Breast epithelium (tissue), 4 donors: Measurements from ENCODE around the gene RXFP1. TPM values are rescaled to one million over a fixed set of nuclear protein-coding genes. Genes with fewer than 3 reads are reported as not detected.

Experiments
- DNase-seq, 2 donors: peaks; one replicate each; pipeline ENCODE4 v3.0.0-alpha.2; 2019; ENCODE audit warnings: low spot score in 2 of 2
- H3K27ac ChIP-seq, 2 donors: fragments of 200-600 bp; sonication (generic) in 1 of 2; one replicate each; pipeline ENCODE4 v1.5.1; 2016 to 2019; ENCODE audit warnings: mild to moderate bottlenecking in 1 of 2
- H3K27me3 ChIP-seq, 2 donors: fragments of 200-600 bp; sonication (generic) in 1 of 2; one replicate each; pipeline versions ENCODE4 v1.5.1 to v1.6.0; 2017 to 2019; ENCODE audit warnings: control low read depth in 1 of 2, mild to moderate bottlenecking in 1 of 2
- H3K36me3 ChIP-seq: fragments of 200-600 bp; one replicate; pipeline ENCODE4 v1.5.1; 2019
- H3K4me1 ChIP-seq, 2 donors: fragments of 200-600 bp; sonication (generic); one replicate each; pipeline ENCODE4 v1.5.1; 2016 to 2019; ENCODE audit warnings: control low read depth in 1 of 2
- H3K4me3 ChIP-seq, 3 donors: fragments of 200-600 bp; sonication (generic); 1 replicate in 2 of 3; 2 replicates in 1 of 3; pipeline ENCODE4 v1.5.1; 2016 to 2019; ENCODE audit warnings: mild to moderate bottlenecking in 3 of 3, moderate library complexity in 2 of 3
- H3K9me3 ChIP-seq, 2 donors: fragments of 200-600 bp; sonication (generic) in 1 of 2; one replicate each; pipeline ENCODE4 v1.5.1; 2016 to 2019; ENCODE audit warnings: control low read depth in 1 of 2
- POLR2A ChIP-seq: fragments of 450-650 bp; IDR thresholded peaks from one replicate; pipeline ENCODE4 v1.6.1; 2016; ENCODE audit warnings: antibody characterized with exemption, mild to moderate bottlenecking, moderate library complexity
- POLR2AphosphoS5 ChIP-seq, 3 donors: sonication (generic); formaldehyde crosslinking; IDR thresholded peaks; one replicate each; pipeline ENCODE4 v1.6.1; 2017; ENCODE audit warnings: antibody characterized with exemption in 3 of 3
- intact Hi-C: fragments of 100-400 bp; cut with DNase I; formaldehyde crosslinking; loops from one replicate; pipeline ENCODE4 v1.15.1; 2023; ENCODE audit warnings: low total_unique reads
- total RNA-seq, 3 donors: library from RNA; depleted of rRNA; stranded (reverse); fragments of >200 nt; gene quantifications; one replicate each; pipeline ENCODE4 v1.1.0, GENCODE V29; 2016
- TF ChIP-seq, protein P1 (sequence below), 3 donors: fragments of 450-650 bp; IDR thresholded peaks; one replicate each; pipeline ENCODE4 v1.5.1; 2016 to 2017; ENCODE audit warnings: antibody characterized with exemption in 3 of 3, mild to moderate bottlenecking in 3 of 3, moderate library complexity in 3 of 3

Gene RXFP1
- total RNA-seq, 3 donors from 2014 or later, result 0.15 TPM; not detected in 2

GRCh38 chr4:158630893-158631292, 109.2 kb downstream of the RXFP1 start:
- Histone ChIP-seq H3K4me1 (no peaks in the 10 kb centered on the region), H3K9me3 (no peaks in the 10 kb centered on the region), H3K27me3 (no peaks in the 10 kb centered on the region), H3K4me3 (no peak overlapping the region), H3K36me3 (no peaks in the 10 kb centered on the region), H3K27ac (no peak overlapping the region)
- DNase-seq, result no peak
- intact Hi-C loops, result loop anchor here (2.0 kb wide), 1 partner anchor 22 kb away; no protein-coding TSS in a partner anchor
- no peak for TF ChIP-seq POLR2AphosphoS5 (IDR thresholded peaks at IDR 0.05)
- no peak for TF ChIP-seq POLR2A
- TF ChIP-seq, protein P1, sequence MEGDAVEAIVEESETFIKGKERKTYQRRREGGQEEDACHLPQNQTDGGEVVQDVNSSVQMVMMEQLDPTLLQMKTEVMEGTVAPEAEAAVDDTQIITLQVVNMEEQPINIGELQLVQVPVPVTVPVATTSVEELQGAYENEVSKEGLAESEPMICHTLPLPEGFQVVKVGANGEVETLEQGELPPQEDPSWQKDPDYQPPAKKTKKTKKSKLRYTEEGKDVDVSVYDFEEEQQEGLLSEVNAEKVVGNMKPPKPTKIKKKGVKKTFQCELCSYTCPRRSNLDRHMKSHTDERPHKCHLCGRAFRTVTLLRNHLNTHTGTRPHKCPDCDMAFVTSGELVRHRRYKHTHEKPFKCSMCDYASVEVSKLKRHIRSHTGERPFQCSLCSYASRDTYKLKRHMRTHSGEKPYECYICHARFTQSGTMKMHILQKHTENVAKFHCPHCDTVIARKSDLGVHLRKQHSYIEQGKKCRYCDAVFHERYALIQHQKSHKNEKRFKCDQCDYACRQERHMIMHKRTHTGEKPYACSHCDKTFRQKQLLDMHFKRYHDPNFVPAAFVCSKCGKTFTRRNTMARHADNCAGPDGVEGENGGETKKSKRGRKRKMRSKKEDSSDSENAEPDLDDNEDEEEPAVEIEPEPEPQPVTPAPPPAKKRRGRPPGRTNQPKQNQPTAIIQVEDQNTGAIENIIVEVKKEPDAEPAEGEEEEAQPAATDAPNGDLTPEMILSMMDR (IDR thresholded peaks at IDR 0.05), result no peak

DNA sequence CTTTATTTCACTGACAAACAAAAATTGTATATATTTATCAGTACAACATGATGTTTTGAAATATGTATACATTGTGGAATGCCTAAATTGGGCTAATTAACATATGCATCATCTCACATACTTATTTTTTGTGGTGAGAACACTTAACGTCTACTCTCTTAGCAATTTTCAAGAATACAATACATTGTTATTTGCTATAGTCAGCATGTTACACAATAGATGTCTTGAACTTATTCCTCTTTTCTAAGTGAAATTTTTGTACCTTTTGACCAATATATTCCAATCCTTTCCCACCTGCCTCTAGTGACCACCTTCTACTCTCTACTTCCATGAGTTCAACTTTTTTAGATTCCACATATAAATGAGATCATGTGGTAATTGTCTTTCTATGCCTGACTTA, 114.9 kb downstream of the RXFP1 start:
- intact Hi-C loops, result no loop called here
- Histone ChIP-seq H3K9me3 (no peaks in the 10 kb centered on the region), H3K27me3 (no peaks in the 10 kb centered on the region), H3K27ac (no peak overlapping the region), H3K4me3 (no peak overlapping the region), H3K4me1 (no peaks in the 10 kb centered on the region), H3K36me3 (no peaks in the 10 kb centered on the region)
- DNase-seq, result no peak
- TF ChIP-seq POLR2AphosphoS5 (IDR thresholded peaks at IDR 0.05) (no peak), POLR2A (no peak)
- TF ChIP-seq, protein P1 (IDR thresholded peaks at IDR 0.05), result no peak

GRCh38 chr4:158644356-158644755, 122.7 kb downstream of the RXFP1 start:
- Histone ChIP-seq H3K4me3 (no peak overlapping the region), H3K36me3 (no peaks in the 10 kb centered on the region), H3K4me1 (no peaks in the 10 kb centered on the region), H3K9me3 (no peaks in the 10 kb centered on the region), H3K27me3 (no peaks in the 10 kb centered on the region), H3K27ac (no peak overlapping the region)
- no peak for DNase-seq
- intact Hi-C loops, result no loop called here
- TF ChIP-seq POLR2AphosphoS5 (IDR thresholded peaks at IDR 0.05) (no peak), POLR2A (no peak)
- TF ChIP-seq, protein P1 (IDR thresholded peaks at IDR 0.05), result no peak

GRCh38 chr4:158644760-158645159, 123.1 kb downstream of the RXFP1 start:
- Histone ChIP-seq H3K9me3 (no peaks in the 10 kb centered on the region), H3K4me1 (no peaks in the 10 kb centered on the region), H3K36me3 (no peaks in the 10 kb centered on the region), H3K27me3 (no peaks in the 10 kb centered on the region), H3K27ac (no peak overlapping the region), H3K4me3 (no peak overlapping the region)
- DNase-seq, result no peak
- no peak for TF ChIP-seq POLR2A
- TF ChIP-seq POLR2AphosphoS5 (IDR thresholded peaks at IDR 0.05), result no peak
- TF ChIP-seq, protein P1 (IDR thresholded peaks at IDR 0.05), result no peak
- intact Hi-C loops, result no loop called here

GRCh38 chr4:158649111-158649680, 127.5 kb downstream of the RXFP1 start:
- no peak overlapping the region for H3K4me3 ChIP-seq
- H3K4me1 ChIP-seq, result no peaks in the 10 kb centered on the region
- H3K27ac ChIP-seq, result no peak overlapping the region
- no peaks in the 10 kb centered on the region for H3K9me3 ChIP-seq
- H3K27me3 ChIP-seq, result no peaks in the 10 kb centered on the region
- intact Hi-C loops, result no loop called here
- TF ChIP-seq POLR2AphosphoS5 (IDR thresholded peaks at IDR 0.05), result no peak
- no peak for DNase-seq
- H3K36me3 ChIP-seq, result no peaks in the 10 kb centered on the region

DNA sequence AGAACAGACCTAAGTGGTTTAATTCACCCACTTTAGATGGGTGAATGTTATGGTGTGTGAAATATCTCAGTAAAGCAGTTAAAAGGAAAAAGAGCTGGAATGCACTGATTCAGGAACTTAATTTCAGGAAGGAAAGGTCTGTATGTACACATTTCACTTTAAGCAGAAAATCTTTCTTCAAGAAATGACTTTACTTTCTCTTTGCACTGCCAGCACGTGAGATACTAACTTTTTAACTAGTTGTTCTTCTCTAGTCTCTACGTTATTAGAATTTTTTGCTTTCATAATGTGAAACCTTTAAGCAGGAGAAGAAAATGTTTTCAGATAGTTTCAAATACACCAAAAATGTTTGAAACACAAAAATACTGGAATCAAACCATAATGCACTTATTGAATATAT, 131.2 kb downstream of the RXFP1 start:
- intact Hi-C loops, result no loop called here
- no peaks in the 10 kb centered on the region for H3K4me1 ChIP-seq
- H3K36me3 ChIP-seq, result no peaks in the 10 kb centered on the region
- no peaks in the 10 kb centered on the region for H3K9me3 ChIP-seq
- H3K27me3 ChIP-seq, result no peaks in the 10 kb centered on the region
- no peak for DNase-seq
- H3K27ac ChIP-seq, result no peak overlapping the region
- H3K4me3 ChIP-seq, result no peak overlapping the region
- no peak for TF ChIP-seq POLR2AphosphoS5 (IDR thresholded peaks at IDR 0.05)
